ENCODE measurements around the gene OR56A4. TPM values are rescaled to one million over a fixed set of nuclear protein-coding genes. Genes with fewer than 3 reads are reported as not detected.
"Not testable (repeated sequence)": the region's sequence is repeated elsewhere in the genome, so short reads cannot be mapped to it uniquely, and the experiment has no call there.

Gene OR56A4
- total RNA-seq, 2 experiments from 2014 or later, result not detected

GRCh38 chr11:5994791-5995190, 12.0 kb downstream of the OR56A4 start:
- DNase-seq, result no peak
- Mint-ChIP-seq H3K36me3 (no peaks in the 10 kb centered on the region), H3K4me1 (ENCODE audit: low read depth) (no peaks in the 10 kb centered on the region), H3K27me3 (no peaks in the 10 kb centered on the region), H3K4me3 (no peak overlapping the region), H3K9me3 (no peaks in the 10 kb centered on the region), H3K27ac (no peak overlapping the region)
- intact Hi-C loops (cut with micrococcal nuclease), result loop anchor here (5.0 kb wide), 1 partner anchor 358 kb away; no protein-coding TSS in a partner anchor
- POLR2A ChIA-PET, result no interaction called here
- CTCF ChIA-PET, result interaction anchor here (1.6 kb wide), 1 partner anchor 358 kb away, joined by 5 read pairs; no protein-coding TSS in a partner anchor

- H3K36me3 Mint-ChIP-seq, result no peaks in the 10 kb centered on the region
- ChIA-PET POLR2A (no interaction called here), CTCF (interaction anchor here (0.6 to 1.3 kb wide), 4 partner anchors 11 to 370 kb away, joined by 3 to 9 read pairs (median 6); no protein-coding TSS in a partner anchor)
- no peak for DNase-seq
- no peak overlapping the region for H3K27ac Mint-ChIP-seq
- no peaks in the 10 kb centered on the region for H3K4me1 Mint-ChIP-seq (ENCODE audit: low read depth)
- no peaks in the 10 kb centered on the region for H3K27me3 Mint-ChIP-seq
- no peaks in the 10 kb centered on the region for H3K9me3 Mint-ChIP-seq
- intact Hi-C loops (cut with micrococcal nuclease), result loop anchor here (5.0 kb wide), 1 partner anchor 360 kb away; no protein-coding TSS in a partner anchor
- no peak overlapping the region for H3K4me3 Mint-ChIP-seq
Measured at GRCh38 chr11:5992604-5993251, 14.0 kb downstream of the OR56A4 start.

- no peaks in the 10 kb centered on the region for H3K4me1 Mint-ChIP-seq (ENCODE audit: low read depth)
- no peak overlapping the region for H3K27ac Mint-ChIP-seq
- peaks cover under 1% of the 10 kb centered on the region for H3K27me3 Mint-ChIP-seq
- H3K36me3 Mint-ChIP-seq, result no peaks in the 10 kb centered on the region
- no peak for DNase-seq
- H3K9me3 Mint-ChIP-seq, result no peaks in the 10 kb centered on the region
- intact Hi-C loops (cut with micrococcal nuclease), result loop anchor here (5.0 kb wide), 1 partner anchor 360 kb away; no protein-coding TSS in a partner anchor
- ChIA-PET POLR2A (no interaction called here), CTCF (interaction anchor here (0.6 to 1.3 kb wide), 5 partner anchors 11 to 371 kb away, joined by 3 to 9 read pairs (median 3); no protein-coding TSS in a partner anchor)
- H3K4me3 Mint-ChIP-seq, result no peak overlapping the region
Measured at GRCh38 chr11:5992150-5992549, 14.6 kb downstream of the OR56A4 start.

- H3K36me3 Mint-ChIP-seq, result no peaks in the 10 kb centered on the region
- no peaks in the 10 kb centered on the region for H3K4me1 Mint-ChIP-seq (ENCODE audit: low read depth)
- ChIA-PET POLR2A (no interaction called here), CTCF (no interaction called here)
- H3K9me3 Mint-ChIP-seq, result no peaks in the 10 kb centered on the region
- DNase-seq, result no peak
- intact Hi-C loops (cut with micrococcal nuclease), result no loop called here
- H3K4me3 Mint-ChIP-seq, result no peak overlapping the region
- no peak overlapping the region for H3K27ac Mint-ChIP-seq
- H3K27me3 Mint-ChIP-seq, result peaks cover 4% of the 10 kb centered on the region
Measured at GRCh38 chr11:5989203-5989602, 17.5 kb downstream of the OR56A4 start.

- H3K27ac Mint-ChIP-seq, result no peak within 1 kb of the TSS
- H3K9me3 Mint-ChIP-seq, result no peaks in the 10 kb centered on the region
- H3K4me1 Mint-ChIP-seq (ENCODE audit: low read depth), result no peaks in the 10 kb centered on the region
- ChIA-PET CTCF (no interaction called here), POLR2A (no interaction called here)
- intact Hi-C loops (cut with micrococcal nuclease), result no loop called here
- H3K36me3 Mint-ChIP-seq, result no peaks in the 10 kb centered on the region
- H3K4me3 Mint-ChIP-seq, result no peak within 1 kb of the TSS
- H3K27me3 Mint-ChIP-seq, result peaks cover 12% of the 10 kb centered on the region
- DNase-seq, result no peak
Measured at GRCh38 chr11:5986885-5987284, 19.9 kb downstream of the OR56A4 start, which contains the start of gene OR52L1. TSS of gene OR52L1 (minus strand) at chr11:5986985. CDS start at chr11:5986930, 55 bp downstream.

- H3K4me1 Mint-ChIP-seq (ENCODE audit: low read depth), result no peaks in the 10 kb centered on the region
- intact Hi-C loops (cut with micrococcal nuclease), result no loop called here
- H3K9me3 Mint-ChIP-seq, result peaks cover 14% of the 10 kb centered on the region
- ChIA-PET POLR2A (no interaction called here), CTCF (no interaction called here)
- no peaks in the 10 kb centered on the region for H3K36me3 Mint-ChIP-seq
- no peak overlapping the region for H3K4me3 Mint-ChIP-seq
- peaks cover 13% of the 10 kb centered on the region for H3K27me3 Mint-ChIP-seq
- H3K27ac Mint-ChIP-seq, result no peak overlapping the region
- no peak for DNase-seq
Measured at GRCh38 chr11:5983443-5983842, 23.3 kb downstream of the OR56A4 start.

- intact Hi-C loops (cut with micrococcal nuclease), result no loop called here
- peaks cover 5% of the 10 kb centered on the region for H3K9me3 Mint-ChIP-seq
- no peak for DNase-seq
- H3K27me3 Mint-ChIP-seq, result no peaks in the 10 kb centered on the region
- peaks cover 3% of the 10 kb centered on the region for H3K4me1 Mint-ChIP-seq (ENCODE audit: low read depth)
- CTCF ChIA-PET, result no interaction called here
- POLR2A ChIA-PET, result no interaction called here
- H3K27ac Mint-ChIP-seq, result no peak overlapping the region
- no peaks in the 10 kb centered on the region for H3K36me3 Mint-ChIP-seq
- no peak overlapping the region for H3K4me3 Mint-ChIP-seq
Measured at GRCh38 chr11:5973530-5973929, 33.2 kb downstream of the OR56A4 start.

GRCh38 chr11:5968394-5968793, 38.4 kb downstream of the OR56A4 start, which contains the start of gene OR56A5:
TSS of gene OR56A5 (minus strand) at chr11:5968494. CDS start at chr11:5968494, 0 bp downstream.
- POLR2A ChIA-PET, result no interaction called here
- Mint-ChIP-seq H3K27me3 (peaks cover 2% of the 10 kb centered on the region), H3K4me1 (ENCODE audit: low read depth) (peaks cover under 1% of the 10 kb centered on the region), H3K9me3 (peaks cover 8% of the 10 kb centered on the region), H3K27ac (no peak within 1 kb of the TSS), H3K4me3 (no peak within 1 kb of the TSS), H3K36me3 (no peaks in the 10 kb centered on the region)
- intact Hi-C loops (cut with micrococcal nuclease), result no loop called here
- CTCF ChIA-PET, result no interaction called here
- no peak for DNase-seq

GRCh38 chr11:5967708-5968107, 39.0 kb downstream of the OR56A4 start:
- no peak overlapping the region for H3K27ac Mint-ChIP-seq

GRCh38 chr11:5966958-5967357, 39.8 kb downstream of the OR56A4 start:
- Mint-ChIP-seq H3K4me3 (no peak overlapping the region), H3K27me3 (peaks cover 2% of the 10 kb centered on the region), H3K36me3 (no peaks in the 10 kb centered on the region), H3K4me1 (ENCODE audit: low read depth) (no peaks in the 10 kb centered on the region), H3K27ac (no peak overlapping the region), H3K9me3 (peaks cover 17% of the 10 kb centered on the region)
- POLR2A ChIA-PET, result interaction anchor here (0.7 kb wide), 1 partner anchor 580 kb away, joined by 3 read pairs; no protein-coding TSS in a partner anchor
- no peak for DNase-seq
- intact Hi-C loops (cut with micrococcal nuclease), result no loop called here
- CTCF ChIA-PET, result no interaction called here

More at GRCh38 chr11:5967708-5968107, 39.0 kb downstream of the OR56A4 start:
- DNase-seq, result no peak
- peaks cover 2% of the 10 kb centered on the region for H3K27me3 Mint-ChIP-seq
- intact Hi-C loops (cut with micrococcal nuclease), result no loop called here
- no peaks in the 10 kb centered on the region for H3K36me3 Mint-ChIP-seq
- ChIA-PET POLR2A (interaction anchor here (0.7 kb wide), 1 partner anchor 579 kb away, joined by 3 read pairs; no protein-coding TSS in a partner anchor), CTCF (no interaction called here)
- H3K4me3 Mint-ChIP-seq, result no peak overlapping the region
- H3K9me3 Mint-ChIP-seq, result peaks cover 14% of the 10 kb centered on the region
- H3K4me1 Mint-ChIP-seq (ENCODE audit: low read depth), result no peaks in the 10 kb centered on the region

GRCh38 chr11:5960704-5961320, 45.9 kb downstream of the OR56A4 start:
- DNase-seq; H3K27ac Mint-ChIP-seq; H3K27me3 Mint-ChIP-seq; intact Hi-C loops (cut with micrococcal nuclease); H3K36me3 Mint-ChIP-seq; POLR2A ChIA-PET; H3K4me1 Mint-ChIP-seq (ENCODE audit: low read depth); CTCF ChIA-PET; H3K4me3 Mint-ChIP-seq: not testable (repeated sequence)
- peaks cover 33% of the 10 kb centered on the region for H3K9me3 Mint-ChIP-seq

GRCh38 chr11:5955586-5955985, 51.2 kb downstream of the OR56A4 start:
- ChIA-PET POLR2A (no interaction called here), CTCF (no interaction called here)
- H3K9me3 Mint-ChIP-seq, result peaks cover 8% of the 10 kb centered on the region
- peaks cover 1% of the 10 kb centered on the region for H3K27me3 Mint-ChIP-seq
- no peak for DNase-seq
- no peak overlapping the region for H3K27ac Mint-ChIP-seq
- H3K4me3 Mint-ChIP-seq, result no peak overlapping the region
- no peaks in the 10 kb centered on the region for H3K4me1 Mint-ChIP-seq (ENCODE audit: low read depth)
- intact Hi-C loops (cut with micrococcal nuclease), result no loop called here
- H3K36me3 Mint-ChIP-seq, result no peaks in the 10 kb centered on the region

Data from activated CD4-positive, alpha-beta memory T cell treated with anti-CD3 and anti-CD28 coated beads for 36 hours (primary cell).